Trophoblast cell (in vitro differentiated cells and primary cell): ENCODE data around the gene ERFL.

Experiments
- DNase-seq, 2 donors: peaks; one replicate each; pipeline ENCODE4 v3.0.0-alpha.2; 2016
- H2AFZ ChIP-seq: 2 replicates; pipeline ENCODE4 v1.6.1; 2013; ENCODE audit warnings: low read length, moderate library complexity, mild to moderate bottlenecking; ENCODE audit not compliant: insufficient read depth, poor library complexity
- H2AK5ac ChIP-seq: 2 replicates; pipeline ENCODE4 v1.6.1; 2013; ENCODE audit warnings: mild to moderate bottlenecking, low read length
- H2BK120ac ChIP-seq: 2 replicates; pipeline ENCODE4 v1.6.1; 2013; ENCODE audit warnings: low read length, mild to moderate bottlenecking, moderate library complexity; ENCODE audit not compliant: insufficient read depth, poor library complexity
- H2BK12ac ChIP-seq: 2 replicates; pipeline ENCODE4 v1.6.1; 2013; ENCODE audit warnings: mild to moderate bottlenecking, low read length, moderate library complexity
- H2BK5ac ChIP-seq: 2 replicates; pipeline ENCODE4 v1.6.1; 2013; ENCODE audit warnings: low read length, low read depth, moderate library complexity, mild to moderate bottlenecking; ENCODE audit not compliant: poor library complexity
- H3K14ac ChIP-seq: 2 replicates; pipeline ENCODE4 v1.6.1; 2013; ENCODE audit warnings: mild to moderate bottlenecking, low read length
- H3K18ac ChIP-seq: 2 replicates; pipeline ENCODE4 v1.6.1; 2013; ENCODE audit warnings: mild to moderate bottlenecking, low read length
- H3K23ac ChIP-seq: 2 replicates; pipeline ENCODE4 v1.6.1; 2013; ENCODE audit warnings: low read length
- H3K27ac ChIP-seq: 2 replicates; pipeline ENCODE4 v1.5.1; 2013; ENCODE audit warnings: low read depth, mild to moderate bottlenecking, inconsistent platforms, low read length, moderate library complexity
- H3K27me3 ChIP-seq: 2 replicates; pipeline ENCODE4 v1.6.1; 2013; ENCODE audit warnings: inconsistent platforms, mild to moderate bottlenecking, low read length, moderate library complexity; ENCODE audit not compliant: insufficient read depth
- H3K36me3 ChIP-seq, 2 experiments: 1 replicate in 1 of 2; 2 replicates in 1 of 2; pipeline ENCODE4 v1.6.1; 2013; ENCODE audit warnings: low read length in 2 of 2, mild to moderate bottlenecking in 2 of 2, moderate library complexity in 1 of 2; ENCODE audit not compliant: insufficient read depth in 2 of 2, control insufficient read depth in 1 of 2
- H3K4ac ChIP-seq: 2 replicates; pipeline ENCODE4 v1.6.1; 2013; ENCODE audit warnings: low read depth, mild to moderate bottlenecking, low read length, moderate library complexity
- H3K4me1 ChIP-seq, 2 experiments: 1 replicate in 1 of 2; 2 replicates in 1 of 2; pipeline ENCODE4 v1.6.1; 2013; ENCODE audit warnings: low read length in 2 of 2, mild to moderate bottlenecking in 2 of 2, moderate library complexity in 1 of 2; ENCODE audit not compliant: insufficient read depth in 2 of 2, control insufficient read depth in 1 of 2
- H3K4me2 ChIP-seq: 2 replicates; pipeline ENCODE4 v1.6.1; 2013; ENCODE audit warnings: inconsistent platforms, mild to moderate bottlenecking, low read length, moderate library complexity
- H3K4me3 ChIP-seq: 2 replicates; pipeline ENCODE4 v1.5.1; 2013; ENCODE audit warnings: mild to moderate bottlenecking, low read depth, low read length, inconsistent platforms
- H3K79me1 ChIP-seq: one replicate; pipeline ENCODE4 v1.6.1; 2013; ENCODE audit warnings: low read length
- H3K79me2 ChIP-seq: 2 replicates; pipeline ENCODE4 v1.6.1; 2013; ENCODE audit warnings: low read length, mild to moderate bottlenecking; ENCODE audit not compliant: control insufficient read depth, insufficient read depth, poor library complexity
- H3K9ac ChIP-seq: 2 replicates; pipeline ENCODE4 v1.6.1; 2013; ENCODE audit warnings: mild to moderate bottlenecking, low read length
- H3K9me3 ChIP-seq: 2 replicates; pipeline ENCODE4 v1.6.1; 2013; ENCODE audit warnings: low read depth, mild to moderate bottlenecking, control low read depth, inconsistent platforms, low read length; ENCODE audit not compliant: insufficient read depth
- H4K12ac ChIP-seq: 2 replicates; pipeline ENCODE4 v1.6.1; 2013; ENCODE audit warnings: low read depth, mild to moderate bottlenecking, low read length, moderate library complexity
- H4K8ac ChIP-seq: 2 replicates; pipeline ENCODE4 v1.6.1; 2013; ENCODE audit warnings: low read depth, mild to moderate bottlenecking, low read length, moderate library complexity
- H4K91ac ChIP-seq: one replicate; pipeline ENCODE4 v1.6.1; 2013; ENCODE audit warnings: low read depth, mild to moderate bottlenecking, low read length, moderate library complexity
- WGBS: extraction: QIAGEN DNeasy Blood & Tissue Kit; methylation state at CpG from one replicate; pipeline ENCODE4 v1.1.7; 2013; ENCODE audit warnings: missing lambda C conversion rate; ENCODE audit not compliant: insufficient read length, insufficient coverage; ENCODE audit errors: extremely low coverage; 5-methylcytosine and 5-hydroxymethylcytosine counted together

The ERFL gene

GRCh38 chr19:41861116-41861768 is 67.0 kb downstream of the ERFL start:
- Histone ChIP-seq H3K18ac (no peak overlapping the region), H3K4me1 (peaks cover 6 to 11% of the 10 kb centered on the region in 2 experiments), H3K27ac (no peak overlapping the region), H3K9ac (peak overlapping the region; percentile 99), H2AFZ (no peak overlapping the region), H3K79me2 (peaks cover 20% of the 10 kb centered on the region), H3K14ac (peak overlapping the region; percentile 91), H3K36me3 (peaks cover 45 to 51% of the 10 kb centered on the region in 2 experiments), H3K9me3 (no peaks in the 10 kb centered on the region), H4K12ac (peak overlapping the region; percentile 5), H2BK12ac (peak overlapping the region; percentile 4), H2AK5ac (no peak overlapping the region), H3K23ac (no peak overlapping the region), H4K8ac (no peak overlapping the region), H3K4ac (peak overlapping the region; percentile 84), H2BK120ac (no peak overlapping the region), H3K79me1 (peaks cover 12% of the 10 kb centered on the region), H4K91ac (peak overlapping the region; percentile 96), H3K4me3 (peak overlapping the region; percentile 88), H2BK5ac (no peak overlapping the region), H3K27me3 (no peaks in the 10 kb centered on the region), H3K4me2 (peak overlapping the region; percentile 69)
- WGBS: no CpG with 5 or more reads among the region's 9 CpGs
- DNase-seq: no peak

GRCh38 chr19:41860419-41861115 is 67.7 kb downstream of the ERFL start:
- Histone ChIP-seq H2AFZ (peak overlapping the region; percentile 20), H3K4me1 (peaks cover 6 to 11% of the 10 kb centered on the region in 2 experiments), H3K27me3 (no peaks in the 10 kb centered on the region), H3K14ac (peak overlapping the region; percentile 91), H3K4me2 (peak overlapping the region; percentile 69), H4K8ac (peak overlapping the region; percentile 88), H4K91ac (peak overlapping the region; percentile 96), H2BK5ac (peak overlapping the region; percentile 94), H3K79me2 (peaks cover 20% of the 10 kb centered on the region), H3K4ac (peak overlapping the region; percentile 84), H3K18ac (peak overlapping the region; percentile 81), H3K9me3 (no peaks in the 10 kb centered on the region), H3K27ac (peak overlapping the region; percentile 85), H3K23ac (no peak overlapping the region), H2AK5ac (peak overlapping the region; percentile 72), H4K12ac (peak overlapping the region; percentile 22), H3K4me3 (peak overlapping the region; percentile 88), H3K79me1 (peaks cover 12% of the 10 kb centered on the region), H3K36me3 (peaks cover 42 to 47% of the 10 kb centered on the region in 2 experiments), H2BK12ac (peak overlapping the region; percentile 19), H3K9ac (peak overlapping the region; percentile 99), H2BK120ac (peak overlapping the region; percentile 85)
- WGBS: no CpG with 5 or more reads among the region's 45 CpGs
- DNase-seq: peak in 1 of 2 donors; percentile 33

GRCh38 chr19:41859618-41860418 is 68.4 kb downstream of the ERFL start, which contains the start of gene RPS19:
Gene RPS19 (plus strand): TSS chr19:41860255. CDS start chr19:41860775, 520 bp downstream.
- H2AFZ ChIP-seq: peak within 1 kb of the TSS; percentile 56
- H2BK12ac ChIP-seq: peak within 1 kb of the TSS; percentile 19
- peaks cover 6 to 11% of the 10 kb centered on the region in 2 experiments for H3K4me1 ChIP-seq
- H3K4me2 ChIP-seq: peak within 1 kb of the TSS; percentile 69
- peak within 1 kb of the TSS; percentile 88 for H4K8ac ChIP-seq
- peak within 1 kb of the TSS; percentile 72 for H2AK5ac ChIP-seq
- peaks cover 20% of the 10 kb centered on the region for H3K79me2 ChIP-seq
- H3K9ac ChIP-seq: peak within 1 kb of the TSS; percentile 99
- DNase-seq: peak; percentile 99 to 100
- H3K4me3 ChIP-seq: peak within 1 kb of the TSS; percentile 88
- H3K27me3 ChIP-seq: no peaks in the 10 kb centered on the region
- peak within 1 kb of the TSS; percentile 85 for H3K27ac ChIP-seq
- H3K79me1 ChIP-seq: peaks cover 12% of the 10 kb centered on the region
- H2BK5ac ChIP-seq: peak within 1 kb of the TSS; percentile 94
- peak within 1 kb of the TSS; percentile 81 for H3K18ac ChIP-seq
- H3K14ac ChIP-seq: peak within 1 kb of the TSS; percentile 91
- H3K4ac ChIP-seq: peak within 1 kb of the TSS; percentile 84
- peak within 1 kb of the TSS; percentile 96 for H4K91ac ChIP-seq
- no peak within 1 kb of the TSS for H3K23ac ChIP-seq
- H2BK120ac ChIP-seq: peak within 1 kb of the TSS; percentile 85
- H3K36me3 ChIP-seq: peaks cover 36 to 39% of the 10 kb centered on the region in 2 experiments
- no peaks in the 10 kb centered on the region for H3K9me3 ChIP-seq
- H4K12ac ChIP-seq: peak within 1 kb of the TSS; percentile 79
- no CpG with 5 or more reads among the region's 76 CpGs for WGBS

GRCh38 chr19:41859213-41859617 is 69.0 kb downstream of the ERFL start:
- peaks cover 12% of the 10 kb centered on the region for H3K79me1 ChIP-seq
- peak overlapping the region; percentile 57 for H4K8ac ChIP-seq
- WGBS: no CpG with 5 or more reads among the region's 8 CpGs
- no peak overlapping the region for H2AK5ac ChIP-seq
- no peak overlapping the region for H2BK120ac ChIP-seq
- H4K12ac ChIP-seq: no peak overlapping the region
- DNase-seq: no peak
- peaks cover 3 to 11% of the 10 kb centered on the region in 2 experiments for H3K4me1 ChIP-seq
- H2BK12ac ChIP-seq: no peak overlapping the region
- peak overlapping the region; percentile 35 for H3K27ac ChIP-seq
- H3K4me3 ChIP-seq: no peak overlapping the region
- peaks cover 20% of the 10 kb centered on the region for H3K79me2 ChIP-seq
- H4K91ac ChIP-seq: no peak overlapping the region
- H3K4me2 ChIP-seq: peak overlapping the region; percentile 69
- H2BK5ac ChIP-seq: no peak overlapping the region
- no peak overlapping the region for H3K9ac ChIP-seq
- H3K9me3 ChIP-seq: no peaks in the 10 kb centered on the region
- no peak overlapping the region for H3K4ac ChIP-seq
- H2AFZ ChIP-seq: no peak overlapping the region
- H3K36me3 ChIP-seq: peaks cover 31 to 33% of the 10 kb centered on the region in 2 experiments
- no peak overlapping the region for H3K14ac ChIP-seq
- H3K27me3 ChIP-seq: no peaks in the 10 kb centered on the region
- no peak overlapping the region for H3K23ac ChIP-seq
- H3K18ac ChIP-seq: no peak overlapping the region
